Stomach (tissue), 4 donors: ENCODE data around the gene MCC.

ENCODE experiments used
- CTCF ChIP-seq, 7 experiments: fragments of 450-650 bp in 4 of 7; fragments of 200-600 bp in 3 of 7; sonication (generic) in 3 of 7; IDR thresholded peaks; one replicate each; pipeline ENCODE4 v1.5.1; 2016 to 2019; ENCODE audit warnings: antibody characterized with exemption in 7 of 7, control low read depth in 2 of 7, mild to moderate bottlenecking in 1 of 7
- EP300 ChIP-seq: sonication (generic); formaldehyde crosslinking; IDR thresholded peaks from one replicate; pipeline ENCODE4 v1.6.1; 2017; ENCODE audit warnings: antibody characterized with exemption
- POLR2A ChIP-seq, 4 donors: fragments of 450-650 bp; IDR thresholded peaks; one replicate each; pipeline ENCODE4 v1.6.1; 2016; ENCODE audit warnings: antibody characterized with exemption in 4 of 4, control low read depth in 2 of 4, mild to moderate bottlenecking in 1 of 4, moderate library complexity in 1 of 4

- TF ChIP-seq POLR2A (IDR thresholded peaks at IDR 0.05), result no peak
- TF ChIP-seq CTCF (IDR thresholded peaks at IDR 0.05), result no peak
- TF ChIP-seq EP300, result no peak
Measured at GRCh38 chr5:113347572-113347971, 140.7 kb downstream of the MCC start.
